Panc1 (cell line): ENCODE results near the gene BRICD5. TPM values are rescaled to one million over a fixed set of nuclear protein-coding genes. Genes with fewer than 3 reads are reported as not detected.
A peak's percentile ranks its signal among the peaks of the same experiment; 100 is the strongest.

ENCODE experiments used
- ATAC-seq: fragments of 200-7000 bp; cut with Tn5 transposase; 2 replicates; pipeline ENCODE4 v1.9.1; 2020; ENCODE audit warnings: mild to moderate bottlenecking, moderate library complexity
- BruUV-seq: library from RNA; stranded (reverse); fragments of 400-500 nt; replicated peaks from 2 replicates; lab custom pipeline; 2021; lab: Mats Ljungman, UMichigan
- CTCF ChIA-PET: fragments of 300-600 bp; sonication (Branson Sonifier 250); formaldehyde crosslinking; loops from one replicate; lab custom pipeline; 2022; ENCODE audit warnings: antibody characterized with exemption; lab: Charles Lee
- POLR2A ChIA-PET: fragments of 300-600 bp; sonication (Branson Sonifier 250); formaldehyde crosslinking; loops from one replicate; lab custom pipeline; 2022; ENCODE audit warnings: antibody characterized with exemption; lab: Charles Lee
- DNase-seq: peaks from one replicate; pipeline ENCODE4 v3.0.0-alpha.2; 2010; ENCODE audit warnings: low read depth, low spot score
- H3K27ac ChIP-seq: 2 replicates; pipeline ENCODE4 v1.5.1; 2011; ENCODE audit warnings: mild to moderate bottlenecking, low read length, inconsistent platforms
- H3K27me3 ChIP-seq: fragments of 200-500 bp; sonication (Bioruptor generic); 2 replicates; pipeline ENCODE4 v1.6.0; 2014; ENCODE audit warnings: low read length, inconsistent platforms; ENCODE audit not compliant: control insufficient read depth, insufficient read depth
- H3K36me3 ChIP-seq: fragments of 200-500 bp; sonication (Bioruptor generic); 2 replicates; pipeline ENCODE4 v1.5.1; 2014; ENCODE audit warnings: inconsistent platforms, mild to moderate bottlenecking, low read length, moderate library complexity; ENCODE audit not compliant: control insufficient read depth, insufficient read depth
- H3K4me1 ChIP-seq: 2 replicates; pipeline ENCODE4 v1.5.1; 2011; ENCODE audit warnings: inconsistent platforms, mild to moderate bottlenecking, low read length, moderate library complexity; ENCODE audit not compliant: control insufficient read depth, insufficient read depth
- H3K4me3 ChIP-seq, 2 experiments: 2 replicates each; pipeline ENCODE4 v1.5.1; 2011 to 2012; ENCODE audit warnings: low read depth in 2 of 2, low read length in 2 of 2, mild to moderate bottlenecking in 2 of 2, inconsistent platforms in 1 of 2, moderate library complexity in 1 of 2
- H3K9me3 ChIP-seq: fragments of 200-500 bp; sonication (Bioruptor generic); 2 replicates; pipeline ENCODE4 v1.5.1; 2014; ENCODE audit warnings: low read depth, mild to moderate bottlenecking, inconsistent platforms, low read length, moderate library complexity; ENCODE audit not compliant: control insufficient read depth, insufficient read depth
- POLR2AphosphoS5 ChIP-seq: IDR thresholded peaks from 2 replicates; pipeline ENCODE4 v1.6.1; 2012; ENCODE audit warnings: mild to moderate bottlenecking, low read depth, low read length, moderate library complexity
- SIN3A ChIP-seq: IDR thresholded peaks from 2 replicates; pipeline ENCODE4 v1.6.1; 2012; ENCODE audit warnings: low read depth, mild to moderate bottlenecking, low read length, moderate library complexity, borderline replicate concordance; ENCODE audit not compliant: insufficient read depth
- TCF7L2 ChIP-seq: IDR thresholded peaks from 2 replicates; pipeline ENCODE4 v1.6.1; 2011; ENCODE audit warnings: mild to moderate bottlenecking, low read depth, low read length, inconsistent platforms
- in situ Hi-C: cut with HindIII; loops from 2 replicates; pipeline ENCODE4 v1.10.0; 2016; ENCODE audit warnings: low sequenced_read_pairs, low pct_unique_long_range_greater_than_20kb
- intact Hi-C: fragments of 100-400 bp; cut with micrococcal nuclease; formaldehyde crosslinking; loops from one replicate; pipeline ENCODE4 v1.10.0; 2022; ENCODE audit not compliant: unreplicated experiment
- total RNA-seq: library from RNA; stranded (reverse); gene quantifications from one replicate; pipeline ENCODE4 v1.2.1, GENCODE V29; 2021; ENCODE audit not compliant: unreplicated experiment
- TF ChIP-seq, protein P1 (sequence below), 2 experiments: IDR thresholded peaks; 2 replicates each; pipeline ENCODE4 v1.6.1; 2011 to 2012; ENCODE audit warnings: low read depth in 2 of 2, control low read depth in 1 of 2, low read length in 1 of 2, mild to moderate bottlenecking in 1 of 2, moderate library complexity in 1 of 2; ENCODE audit not compliant: insufficient read depth in 1 of 2
- TF ChIP-seq, protein P2 (sequence below): fragments of 450-650 bp; IDR thresholded peaks from 2 replicates; pipeline ENCODE4 v1.5.1; 2017; ENCODE audit warnings: mild to moderate bottlenecking

BRICD5 gene
- total RNA-seq, 1 experiment from 2014 or later = 8.7 TPM

- DNase-seq = peak; percentile 35
- no peaks in the 10 kb centered on the region for H3K9me3 ChIP-seq
- no peak for TF ChIP-seq SIN3A
- TF ChIP-seq, protein P1, sequence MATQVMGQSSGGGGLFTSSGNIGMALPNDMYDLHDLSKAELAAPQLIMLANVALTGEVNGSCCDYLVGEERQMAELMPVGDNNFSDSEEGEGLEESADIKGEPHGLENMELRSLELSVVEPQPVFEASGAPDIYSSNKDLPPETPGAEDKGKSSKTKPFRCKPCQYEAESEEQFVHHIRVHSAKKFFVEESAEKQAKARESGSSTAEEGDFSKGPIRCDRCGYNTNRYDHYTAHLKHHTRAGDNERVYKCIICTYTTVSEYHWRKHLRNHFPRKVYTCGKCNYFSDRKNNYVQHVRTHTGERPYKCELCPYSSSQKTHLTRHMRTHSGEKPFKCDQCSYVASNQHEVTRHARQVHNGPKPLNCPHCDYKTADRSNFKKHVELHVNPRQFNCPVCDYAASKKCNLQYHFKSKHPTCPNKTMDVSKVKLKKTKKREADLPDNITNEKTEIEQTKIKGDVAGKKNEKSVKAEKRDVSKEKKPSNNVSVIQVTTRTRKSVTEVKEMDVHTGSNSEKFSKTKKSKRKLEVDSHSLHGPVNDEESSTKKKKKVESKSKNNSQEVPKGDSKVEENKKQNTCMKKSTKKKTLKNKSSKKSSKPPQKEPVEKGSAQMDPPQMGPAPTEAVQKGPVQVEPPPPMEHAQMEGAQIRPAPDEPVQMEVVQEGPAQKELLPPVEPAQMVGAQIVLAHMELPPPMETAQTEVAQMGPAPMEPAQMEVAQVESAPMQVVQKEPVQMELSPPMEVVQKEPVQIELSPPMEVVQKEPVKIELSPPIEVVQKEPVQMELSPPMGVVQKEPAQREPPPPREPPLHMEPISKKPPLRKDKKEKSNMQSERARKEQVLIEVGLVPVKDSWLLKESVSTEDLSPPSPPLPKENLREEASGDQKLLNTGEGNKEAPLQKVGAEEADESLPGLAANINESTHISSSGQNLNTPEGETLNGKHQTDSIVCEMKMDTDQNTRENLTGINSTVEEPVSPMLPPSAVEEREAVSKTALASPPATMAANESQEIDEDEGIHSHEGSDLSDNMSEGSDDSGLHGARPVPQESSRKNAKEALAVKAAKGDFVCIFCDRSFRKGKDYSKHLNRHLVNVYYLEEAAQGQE (IDR thresholded peaks at IDR 0.05; ENCODE audit: insufficient read depth in 1 of 2, low read depth in 2 of 2, low read length in 1 of 2) = no peak
- no peak for TF ChIP-seq TCF7L2
- TF ChIP-seq POLR2AphosphoS5 = no peak
- TF ChIP-seq, protein P2, sequence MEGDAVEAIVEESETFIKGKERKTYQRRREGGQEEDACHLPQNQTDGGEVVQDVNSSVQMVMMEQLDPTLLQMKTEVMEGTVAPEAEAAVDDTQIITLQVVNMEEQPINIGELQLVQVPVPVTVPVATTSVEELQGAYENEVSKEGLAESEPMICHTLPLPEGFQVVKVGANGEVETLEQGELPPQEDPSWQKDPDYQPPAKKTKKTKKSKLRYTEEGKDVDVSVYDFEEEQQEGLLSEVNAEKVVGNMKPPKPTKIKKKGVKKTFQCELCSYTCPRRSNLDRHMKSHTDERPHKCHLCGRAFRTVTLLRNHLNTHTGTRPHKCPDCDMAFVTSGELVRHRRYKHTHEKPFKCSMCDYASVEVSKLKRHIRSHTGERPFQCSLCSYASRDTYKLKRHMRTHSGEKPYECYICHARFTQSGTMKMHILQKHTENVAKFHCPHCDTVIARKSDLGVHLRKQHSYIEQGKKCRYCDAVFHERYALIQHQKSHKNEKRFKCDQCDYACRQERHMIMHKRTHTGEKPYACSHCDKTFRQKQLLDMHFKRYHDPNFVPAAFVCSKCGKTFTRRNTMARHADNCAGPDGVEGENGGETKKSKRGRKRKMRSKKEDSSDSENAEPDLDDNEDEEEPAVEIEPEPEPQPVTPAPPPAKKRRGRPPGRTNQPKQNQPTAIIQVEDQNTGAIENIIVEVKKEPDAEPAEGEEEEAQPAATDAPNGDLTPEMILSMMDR = no peak; the same call in 1 of the 2 replicates
- POLR2A ChIA-PET = interaction anchor here (0.8 kb wide), 1 partner anchor 20 kb away, joined by 3 read pairs; no protein-coding TSS in a partner anchor
- H3K27me3 ChIP-seq = no peaks in the 10 kb centered on the region
- H3K36me3 ChIP-seq = no peaks in the 10 kb centered on the region
- peak overlapping the region in 1 of 2 experiments; percentile 30; a peak in 1 of 4 replicates for H3K4me3 ChIP-seq
- in situ Hi-C loops (no loop called here), intact Hi-C loops (no loop called here)
- no peak overlapping the region for H3K27ac ChIP-seq
- CTCF ChIA-PET = interaction anchor here (0.6 to 0.7 kb wide), 3 partner anchors 31 to 350 kb away, joined by 3 to 5 read pairs (median 3); no protein-coding TSS in a partner anchor
- BruUV-seq = no TSS peak
- peaks cover 5% of the 10 kb centered on the region for H3K4me1 ChIP-seq
- ATAC-seq = peak; percentile 82
These were observed 15.8 kb downstream of the BRICD5 start for GRCh38 chr16:2194852-2195321.

DNA sequence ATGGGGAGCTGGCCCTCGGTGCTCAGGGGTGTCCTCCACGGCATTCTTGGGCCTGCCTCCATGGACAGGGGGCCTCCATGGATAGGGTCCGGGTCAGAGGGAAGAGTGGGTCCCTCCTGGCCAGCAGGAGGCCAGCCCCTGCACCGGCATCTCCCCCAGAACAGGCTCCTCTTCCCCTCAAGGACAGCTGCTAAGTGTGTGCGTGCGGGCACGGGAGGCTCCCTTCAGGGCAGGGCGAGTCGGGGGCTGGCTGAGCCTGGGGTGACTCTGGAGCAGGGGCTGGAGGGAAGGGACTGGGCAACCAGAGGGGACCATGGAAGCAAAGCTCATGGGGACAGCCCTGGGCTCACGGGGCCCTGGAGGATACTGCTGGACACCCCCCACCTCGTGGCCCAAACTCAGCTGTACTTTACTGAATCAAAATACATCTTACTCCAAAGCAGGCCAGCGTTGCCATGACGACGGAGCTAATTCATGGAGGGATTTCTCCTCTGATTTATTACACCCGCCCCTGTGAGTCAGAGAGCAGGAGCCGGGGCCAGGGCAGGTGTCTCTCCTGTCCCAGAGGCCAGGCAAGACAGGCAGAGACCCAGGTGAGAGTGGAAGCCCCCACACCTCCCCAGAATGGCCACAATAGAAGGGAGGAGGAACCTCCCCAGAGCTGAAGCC lies 16.4 kb downstream of the BRICD5 start:
- TF ChIP-seq POLR2AphosphoS5 (no peak), TCF7L2 (no peak), SIN3A (no peak)
- TF ChIP-seq, protein P1 (IDR thresholded peaks at IDR 0.05; ENCODE audit: insufficient read depth in 1 of 2, low read depth in 2 of 2, low read length in 1 of 2) = no peak
- TF ChIP-seq, protein P2 = no peak
- BruUV-seq = no TSS peak
- no peak for DNase-seq
- CTCF ChIA-PET = interaction anchor here (0.6 kb wide), 1 partner anchor 351 kb away, joined by 3 read pairs; no protein-coding TSS in a partner anchor
- H3K36me3 ChIP-seq = no peaks in the 10 kb centered on the region
- no peak for ATAC-seq
- peaks cover 5% of the 10 kb centered on the region for H3K4me1 ChIP-seq
- POLR2A ChIA-PET = interaction anchor here (0.8 kb wide), 1 partner anchor 21 kb away, joined by 3 read pairs; no protein-coding TSS in a partner anchor
- H3K4me3 ChIP-seq = no peak overlapping the region
- H3K27me3 ChIP-seq = no peaks in the 10 kb centered on the region
- H3K27ac ChIP-seq = no peak overlapping the region
- intact Hi-C loops (no loop called here), in situ Hi-C loops (no loop called here)
- H3K9me3 ChIP-seq = no peaks in the 10 kb centered on the region
